IMR-90 (cell line): ENCODE measurements around the gene NWD2. TPM values are rescaled to one million over a fixed set of nuclear protein-coding genes. Genes with fewer than 3 reads are reported as not detected.

Experiments
- ATAC-seq: fragments of 200-7000 bp; cut with Tn5 transposase; 2 replicates; pipeline ENCODE4 v1.9.1; 2020; ENCODE audit warnings: low read depth, mild to moderate bottlenecking, moderate library complexity
- BruUV-seq: library from RNA; stranded (reverse); fragments of 400-500 nt; replicated peaks from 2 replicates; lab custom pipeline; 2021; lab: Mats Ljungman, UMichigan
- CTCF ChIA-PET: fragments of 300-600 bp; formaldehyde crosslinking; extraction: SDS; loops from one replicate; lab custom pipeline; 2021; ENCODE audit warnings: antibody characterized with exemption; lab: Yijun Ruan, JAX
- POLR2A ChIA-PET: fragments of 300-600 bp; sonication (Branson Sonifier 250); formaldehyde crosslinking; loops from one replicate; lab custom pipeline; 2022; ENCODE audit warnings: antibody characterized with exemption; ENCODE audit not compliant: unreplicated experiment; lab: Charles Lee
- DNase-seq: peaks from one replicate; pipeline ENCODE4 v3.0.0; 2013
- H2AFZ ChIP-seq: replicated peaks from 2 replicates; pipeline ENCODE3; 2013; ENCODE audit warnings: low read length, mild to moderate bottlenecking; ENCODE audit not compliant: poor library complexity
- H2AK5ac ChIP-seq: 2 replicates; pipeline ENCODE4 v1.6.1; 2013; ENCODE audit warnings: low read depth, low read length, inconsistent platforms
- H2AK9ac ChIP-seq: replicated peaks from 2 replicates; pipeline ENCODE3; 2013; ENCODE audit warnings: mild to moderate bottlenecking, low read depth, low read length, moderate library complexity; ENCODE audit not compliant: poor library complexity
- H2BK120ac ChIP-seq: 2 replicates; pipeline ENCODE4 v1.6.1; 2013; ENCODE audit warnings: low read depth, low read length, inconsistent platforms
- H2BK15ac ChIP-seq: 3 replicates; pipeline ENCODE4 v1.6.1; 2013; ENCODE audit warnings: low read depth, low read length, inconsistent platforms
- H2BK20ac ChIP-seq: 2 replicates; pipeline ENCODE4 v1.6.1; 2013; ENCODE audit warnings: low read depth, mild to moderate bottlenecking, inconsistent platforms, low read length, moderate library complexity
- H2BK5ac ChIP-seq: 2 replicates; pipeline ENCODE4 v1.6.1; 2013; ENCODE audit warnings: mild to moderate bottlenecking, low read depth, low read length, inconsistent platforms; ENCODE audit not compliant: poor library complexity, severe bottlenecking
- H3K14ac ChIP-seq: replicated peaks from 2 replicates; pipeline ENCODE4 v1.6.1; 2013; ENCODE audit warnings: low read depth, low read length, inconsistent platforms
- H3K18ac ChIP-seq: 2 replicates; pipeline ENCODE4 v1.6.1; 2013; ENCODE audit warnings: low read depth, low read length, control low read depth
- H3K23ac ChIP-seq: 2 replicates; pipeline ENCODE4 v1.6.1; 2013; ENCODE audit warnings: low read depth, low read length, inconsistent platforms
- H3K27ac ChIP-seq: 2 replicates; pipeline ENCODE4 v1.5.1; 2013; ENCODE audit warnings: mild to moderate bottlenecking, control low read depth, low read length; ENCODE audit not compliant: insufficient read depth
- H3K27me3 ChIP-seq: 2 replicates; pipeline ENCODE4 v1.6.1; 2013; ENCODE audit warnings: low read length; ENCODE audit not compliant: control insufficient read depth, insufficient read depth
- H3K36me3 ChIP-seq: 2 replicates; pipeline ENCODE4 v1.6.1; 2013; ENCODE audit warnings: low read length, mixed read lengths; ENCODE audit not compliant: control insufficient read depth, insufficient read depth
- H3K4ac ChIP-seq: 2 replicates; pipeline ENCODE4 v1.6.1; 2013; ENCODE audit warnings: low read depth, low read length, inconsistent platforms
- H3K4me1 ChIP-seq: 2 replicates; pipeline ENCODE4 v1.6.1; 2013; ENCODE audit warnings: low read length, mixed read lengths; ENCODE audit not compliant: control insufficient read depth, insufficient read depth
- H3K4me2 ChIP-seq: 2 replicates; pipeline ENCODE4 v1.6.1; 2013; ENCODE audit warnings: low read depth, mild to moderate bottlenecking, control low read depth, low read length, moderate library complexity
- H3K4me3 ChIP-seq: 2 replicates; pipeline ENCODE4 v1.5.1; 2013; ENCODE audit warnings: low read depth, mild to moderate bottlenecking, control low read depth, low read length, moderate library complexity; ENCODE audit not compliant: insufficient read depth
- H3K56ac ChIP-seq: 2 replicates; pipeline ENCODE4 v1.6.1; 2013; ENCODE audit warnings: low read length, inconsistent platforms; ENCODE audit not compliant: insufficient read depth; ENCODE audit errors: extremely low read depth
- H3K79me1 ChIP-seq, 2 experiments: 2 replicates each; pipeline ENCODE4 v1.6.1; 2013; ENCODE audit warnings: low read length in 2 of 2, inconsistent platforms in 1 of 2, low read depth in 1 of 2
- H3K9ac ChIP-seq: 2 replicates; pipeline ENCODE4 v1.6.1; 2013; ENCODE audit warnings: low read depth, low read length, control low read depth
- H3K9me1 ChIP-seq: 2 replicates; pipeline ENCODE4 v1.6.1; 2013; ENCODE audit warnings: low read length, inconsistent platforms; ENCODE audit not compliant: insufficient read depth
- H3K9me3 ChIP-seq: 2 replicates; pipeline ENCODE4 v1.6.1; 2013; ENCODE audit warnings: low read length; ENCODE audit not compliant: control insufficient read depth, insufficient read depth
- H4K20me1 ChIP-seq: 2 replicates; pipeline ENCODE4 v1.6.1; 2013; ENCODE audit warnings: low read length, inconsistent platforms; ENCODE audit not compliant: insufficient read depth
- H4K5ac ChIP-seq: 2 replicates; pipeline ENCODE4 v1.6.1; 2013; ENCODE audit warnings: mild to moderate bottlenecking, low read depth, low read length, control low read depth
- H4K8ac ChIP-seq, 2 experiments: 2 replicates each; pipeline ENCODE4 v1.6.1; 2013; ENCODE audit warnings: low read depth in 2 of 2, low read length in 2 of 2, control low read depth in 1 of 2, inconsistent platforms in 1 of 2
- H4K91ac ChIP-seq: 2 replicates; pipeline ENCODE4 v1.6.1; 2013; ENCODE audit warnings: low read depth, low read length, inconsistent platforms; ENCODE audit not compliant: insufficient read depth
- CEBPB ChIP-seq: IDR thresholded peaks from 2 replicates; pipeline ENCODE4 v1.6.1; 2012; ENCODE audit warnings: low read depth, low read length, improper control_type of control experiment
- CHD1 ChIP-seq: IDR thresholded peaks from 2 replicates; pipeline ENCODE4 v1.6.1; 2012; ENCODE audit warnings: low read depth, low read length, improper control_type of control experiment
- FOS ChIP-seq: fragments of 150-350 bp; IDR thresholded peaks from 2 replicates; pipeline ENCODE4 v1.6.1; 2016; ENCODE audit warnings: low read depth, low read length
- MAFK ChIP-seq: IDR thresholded peaks from 2 replicates; pipeline ENCODE4 v1.6.1; 2012; ENCODE audit warnings: low read depth, low read length, improper control_type of control experiment
- MAZ ChIP-seq: IDR thresholded peaks from 2 replicates; pipeline ENCODE4 v1.6.1; 2012; ENCODE audit warnings: low read depth, mild to moderate bottlenecking, low read length, improper control_type of control experiment, moderate library complexity, borderline replicate concordance
- MXI1 ChIP-seq: IDR thresholded peaks from 2 replicates; pipeline ENCODE4 v1.6.1; 2012; ENCODE audit warnings: low read depth, mild to moderate bottlenecking, low read length, moderate library complexity, borderline replicate concordance
- NFE2L2 ChIP-seq: fragments of 150-350 bp; IDR thresholded peaks from 2 replicates; pipeline ENCODE4 v1.6.1; 2016; ENCODE audit warnings: low read depth, mild to moderate bottlenecking, low read length
- POLR2A ChIP-seq: IDR thresholded peaks from 2 replicates; pipeline ENCODE4 v1.6.1; 2012; ENCODE audit warnings: mild to moderate bottlenecking, low read depth, low read length
- RAD21 ChIP-seq: IDR thresholded peaks from 2 replicates; pipeline ENCODE4 v1.6.1; 2012; ENCODE audit warnings: low read length, improper control_type of control experiment
- RCOR1 ChIP-seq: IDR thresholded peaks from 2 replicates; pipeline ENCODE4 v1.6.1; 2012; ENCODE audit warnings: mild to moderate bottlenecking, low read length, improper control_type of control experiment; ENCODE audit not compliant: insufficient replicate concordance
- RFX5 ChIP-seq: IDR thresholded peaks from 2 replicates; pipeline ENCODE4 v1.8.0; 2012; ENCODE audit warnings: low read depth, mild to moderate bottlenecking, low read length, moderate library complexity
- SMC3 ChIP-seq: fragments of 150-350 bp; IDR thresholded peaks from 2 replicates; pipeline ENCODE4 v1.6.1; 2016; ENCODE audit warnings: low read depth, mild to moderate bottlenecking, antibody characterized with exemption, low read length, moderate library complexity
- USF2 ChIP-seq: fragments of 150-350 bp; IDR thresholded peaks from 2 replicates; pipeline ENCODE4 v1.6.1; 2017; ENCODE audit warnings: mild to moderate bottlenecking, antibody characterized with exemption, low read length, low read depth
- WGBS, 2 experiments: methylation state at CpG; one replicate each; pipeline versions ENCODE4 v1.1.5 to v1.1.7; 2013; ENCODE audit warnings: missing lambda C conversion rate in 2 of 2; ENCODE audit not compliant: insufficient read length in 1 of 2; ENCODE audit errors: extremely low coverage in 2 of 2; 5-methylcytosine and 5-hydroxymethylcytosine counted together
- dilution Hi-C: fragments of 300-500 bp; cut with HindIII; formaldehyde crosslinking; loops from one replicate; pipeline ENCODE4 v1.14.3; 2018; ENCODE audit warnings: low sequenced_read_pairs; ENCODE audit not compliant: unreplicated experiment
- in situ Hi-C: fragments of 300-500 bp; cut with MboI; formaldehyde crosslinking; loops from 3 replicates; pipeline ENCODE4 v1.14.3; 2019; ENCODE audit warnings: low sequenced_read_pairs, inconsistent platforms, mixed read lengths
- intact Hi-C: fragments of 100-400 bp; cut with micrococcal nuclease; formaldehyde crosslinking; loops from 2 replicates; pipeline ENCODE4 v1.10.0; 2022
- polyA plus RNA-seq, 3 experiments: library from polyadenylated mRNA; depleted of rRNA; stranded (reverse); fragments of >200 nt; gene quantifications; 2 replicates each; pipeline ENCODE4 v1.2.3, GENCODE V29; 2012; ENCODE audit warnings: low replicate concordance in 1 of 3
- total RNA-seq: library from RNA; depleted of rRNA; stranded (reverse); fragments of >200 nt; gene quantifications from 2 replicates; pipeline ENCODE4 v1.2.3, GENCODE V29; 2012
- TF ChIP-seq, protein P1 (sequence below): fragments of 150-350 bp; IDR thresholded peaks from 2 replicates; pipeline ENCODE4 v1.6.1; 2016; ENCODE audit warnings: low read depth, mild to moderate bottlenecking, low read length, moderate library complexity, borderline replicate concordance
- TF ChIP-seq, protein P2 (sequence below): conservative IDR thresholded peaks from 2 replicates; pipeline ENCODE4 v1.5.1; 2012; ENCODE audit warnings: mild to moderate bottlenecking, low read depth, low read length, improper control_type of control experiment

NWD2 gene
- total and polyA plus RNA-seq, 2 of the 4 experiments (the other 2 are of a cell fraction), result not detected

DNA sequence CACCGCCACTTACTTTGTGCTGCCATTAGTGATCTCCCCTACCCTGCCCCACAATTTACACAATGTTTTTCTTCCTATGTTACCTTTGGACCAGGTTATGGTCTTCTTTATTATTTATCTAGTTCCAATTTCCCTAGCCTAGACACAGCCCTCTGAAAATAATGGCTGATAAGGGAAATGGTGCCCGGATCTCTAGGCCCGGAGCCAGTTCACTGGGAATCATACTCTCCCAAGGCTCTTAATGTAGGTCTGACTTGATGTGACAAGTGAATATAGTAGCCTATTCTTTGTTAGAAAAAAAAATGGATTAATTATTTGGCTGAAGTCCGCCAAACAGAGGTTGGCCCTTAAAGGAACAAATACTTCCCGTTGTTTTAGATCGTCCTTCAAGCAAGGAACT is 233.6 kb downstream of the NWD2 start:
- H3K4me3 ChIP-seq, result no peak overlapping the region
- WGBS, 2 experiments, result no CpG with 5 or more reads among the region's 6 CpGs
- no peaks in the 10 kb centered on the region for H3K9me1 ChIP-seq
- H3K27me3 ChIP-seq, result no peaks in the 10 kb centered on the region
- H3K36me3 ChIP-seq, result no peaks in the 10 kb centered on the region
- no peak overlapping the region for H2BK15ac ChIP-seq
- no peak overlapping the region for H2BK120ac ChIP-seq
- H3K4me1 ChIP-seq, result no peaks in the 10 kb centered on the region
- no peak overlapping the region for H3K56ac ChIP-seq
- no peak overlapping the region for H3K27ac ChIP-seq
- no peak overlapping the region for H3K14ac ChIP-seq
- H3K23ac ChIP-seq, result no peak overlapping the region
- in situ Hi-C loops (no loop called here), dilution Hi-C loops (no loop called here), intact Hi-C loops (no loop called here)
- no peaks in the 10 kb centered on the region for H3K9me3 ChIP-seq
- BruUV-seq, result no TSS peak
- ChIA-PET CTCF (no interaction called here), POLR2A (no interaction called here)
- H2AK9ac ChIP-seq, result no peak overlapping the region
- H2BK20ac ChIP-seq, result no peak overlapping the region
- no peaks in the 10 kb centered on the region for H4K20me1 ChIP-seq
- no peak for ATAC-seq
- no peak overlapping the region for H4K5ac ChIP-seq
- no peaks in the 10 kb centered on the region for H3K79me1 ChIP-seq
- H2BK5ac ChIP-seq, result no peak overlapping the region
- no peak for TF ChIP-seq MAFK
- TF ChIP-seq, protein P1, sequence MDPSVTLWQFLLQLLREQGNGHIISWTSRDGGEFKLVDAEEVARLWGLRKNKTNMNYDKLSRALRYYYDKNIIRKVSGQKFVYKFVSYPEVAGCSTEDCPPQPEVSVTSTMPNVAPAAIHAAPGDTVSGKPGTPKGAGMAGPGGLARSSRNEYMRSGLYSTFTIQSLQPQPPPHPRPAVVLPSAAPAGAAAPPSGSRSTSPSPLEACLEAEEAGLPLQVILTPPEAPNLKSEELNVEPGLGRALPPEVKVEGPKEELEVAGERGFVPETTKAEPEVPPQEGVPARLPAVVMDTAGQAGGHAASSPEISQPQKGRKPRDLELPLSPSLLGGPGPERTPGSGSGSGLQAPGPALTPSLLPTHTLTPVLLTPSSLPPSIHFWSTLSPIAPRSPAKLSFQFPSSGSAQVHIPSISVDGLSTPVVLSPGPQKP, result no peak
- TF ChIP-seq, protein P2, sequence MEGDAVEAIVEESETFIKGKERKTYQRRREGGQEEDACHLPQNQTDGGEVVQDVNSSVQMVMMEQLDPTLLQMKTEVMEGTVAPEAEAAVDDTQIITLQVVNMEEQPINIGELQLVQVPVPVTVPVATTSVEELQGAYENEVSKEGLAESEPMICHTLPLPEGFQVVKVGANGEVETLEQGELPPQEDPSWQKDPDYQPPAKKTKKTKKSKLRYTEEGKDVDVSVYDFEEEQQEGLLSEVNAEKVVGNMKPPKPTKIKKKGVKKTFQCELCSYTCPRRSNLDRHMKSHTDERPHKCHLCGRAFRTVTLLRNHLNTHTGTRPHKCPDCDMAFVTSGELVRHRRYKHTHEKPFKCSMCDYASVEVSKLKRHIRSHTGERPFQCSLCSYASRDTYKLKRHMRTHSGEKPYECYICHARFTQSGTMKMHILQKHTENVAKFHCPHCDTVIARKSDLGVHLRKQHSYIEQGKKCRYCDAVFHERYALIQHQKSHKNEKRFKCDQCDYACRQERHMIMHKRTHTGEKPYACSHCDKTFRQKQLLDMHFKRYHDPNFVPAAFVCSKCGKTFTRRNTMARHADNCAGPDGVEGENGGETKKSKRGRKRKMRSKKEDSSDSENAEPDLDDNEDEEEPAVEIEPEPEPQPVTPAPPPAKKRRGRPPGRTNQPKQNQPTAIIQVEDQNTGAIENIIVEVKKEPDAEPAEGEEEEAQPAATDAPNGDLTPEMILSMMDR, result no peak
- TF ChIP-seq RFX5, result no peak
- TF ChIP-seq NFE2L2, result no peak
- TF ChIP-seq SMC3, result no peak
- TF ChIP-seq USF2, result no peak
- no peak for TF ChIP-seq CEBPB
- no peak for TF ChIP-seq MXI1
- TF ChIP-seq MAZ, result no peak
- TF ChIP-seq RCOR1, result no peak
- TF ChIP-seq POLR2A, result no peak
- no peak for TF ChIP-seq CHD1
- no peak for TF ChIP-seq RAD21
- no peak for TF ChIP-seq FOS
- no peak overlapping the region for H3K18ac ChIP-seq
- H3K9ac ChIP-seq, result no peak overlapping the region
- no peak overlapping the region for H3K4me2 ChIP-seq
- H4K91ac ChIP-seq, result no peak overlapping the region
- DNase-seq, result no peak
- H4K8ac ChIP-seq, result no peak overlapping the region
- H2AFZ ChIP-seq, result no peak overlapping the region
- H3K4ac ChIP-seq, result no peak overlapping the region
- no peak overlapping the region for H2AK5ac ChIP-seq
